ENCODE data around the gene SEC14L5.

- TF ChIP-seq GATA2 (IDR thresholded peaks at IDR 0.05; ENCODE audit: low read depth, low read length), result no peak
- no peak for TF ChIP-seq GATA3 (IDR thresholded peaks at IDR 0.05; ENCODE audit: low read depth, low read length)
Measured at GRCh38 chr16:5056352-5056751, 98.2 kb downstream of the SEC14L5 start.
